HEK293T (cell line): ENCODE results near the gene SH3BP2.

Experiments
- ARNT ChIP-seq: fragments of 450-650 bp; IDR thresholded peaks from 2 replicates; pipeline ENCODE4 v1.6.1; 2017; ENCODE audit warnings: mild to moderate bottlenecking
- FOXA1 ChIP-seq: fragments of 450-650 bp; IDR thresholded peaks from 2 replicates; pipeline ENCODE4 v1.6.1; 2016; ENCODE audit warnings: mild to moderate bottlenecking
- FOXM1 ChIP-seq: fragments of 450-650 bp; IDR thresholded peaks from 2 replicates; pipeline ENCODE4 v1.6.1; 2017; ENCODE audit warnings: mild to moderate bottlenecking, borderline replicate concordance
- LEF1 ChIP-seq: fragments of 450-650 bp; IDR thresholded peaks from 2 replicates; pipeline ENCODE4 v1.6.1; 2017; ENCODE audit warnings: mild to moderate bottlenecking, borderline replicate concordance
- NFRKB ChIP-seq: fragments of 450-650 bp; IDR thresholded peaks from 2 replicates; pipeline ENCODE4 v1.6.1; 2016; ENCODE audit warnings: mild to moderate bottlenecking, moderate library complexity
- SP1 ChIP-seq: fragments of 450-650 bp; IDR thresholded peaks from 2 replicates; pipeline ENCODE4 v1.6.1; 2017
- SUZ12 ChIP-seq: fragments of 450-650 bp; IDR thresholded peaks from 2 replicates; pipeline ENCODE4 v1.6.1; 2016; ENCODE audit warnings: mild to moderate bottlenecking
- TARDBP ChIP-seq: fragments of 450-650 bp; IDR thresholded peaks from 2 replicates; pipeline ENCODE4 v1.6.1; 2016

DNA sequence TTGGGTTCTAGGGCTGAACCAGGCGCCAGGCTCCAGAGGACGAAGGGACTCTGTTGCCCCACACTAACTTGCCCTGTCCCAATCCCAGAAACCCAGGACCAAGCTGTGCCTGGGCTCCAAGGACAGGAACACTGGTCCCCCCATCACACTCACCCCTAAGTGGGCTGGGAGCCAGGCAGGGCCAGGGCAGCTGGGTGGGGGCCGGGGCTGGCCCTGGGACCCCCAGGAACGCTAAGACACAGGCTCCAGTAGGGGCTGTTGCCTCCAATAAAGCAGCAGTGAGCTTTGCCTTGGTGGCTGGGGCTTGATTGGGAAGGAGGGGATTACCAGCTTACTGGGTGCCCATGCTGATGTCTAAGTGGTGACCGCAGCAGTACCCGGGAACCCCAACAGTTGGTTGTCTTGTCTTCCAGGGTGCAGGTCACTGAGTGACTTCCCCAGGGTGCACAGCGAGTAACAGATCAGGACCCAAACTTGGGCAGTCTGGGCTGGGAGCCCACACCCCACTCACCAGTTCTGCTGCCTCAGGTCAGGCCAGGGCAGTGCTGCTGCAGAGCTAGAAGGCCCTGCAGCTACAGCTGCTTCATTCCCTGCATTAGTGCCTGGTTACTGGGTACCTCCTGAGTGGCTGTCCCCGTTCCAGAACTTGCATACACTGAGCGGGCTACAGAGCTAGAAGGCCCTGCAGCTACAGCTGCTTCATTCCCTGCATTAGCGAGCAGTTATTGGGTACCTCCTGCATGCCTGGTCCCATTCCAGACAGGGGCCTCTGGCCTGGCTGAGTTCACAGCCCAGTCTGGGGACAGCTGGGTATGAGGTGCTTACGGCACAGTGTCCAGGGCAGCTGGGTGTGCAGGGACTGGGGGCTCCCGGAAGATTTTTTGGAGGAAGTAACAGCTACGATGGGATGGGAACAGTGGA, 41.4 kb downstream of the SH3BP2 start:
- TF ChIP-seq LEF1 (no peak), SP1 (no peak), FOXM1 (no peak), FOXA1 (no peak), ARNT (no peak), SUZ12 (no peak), NFRKB (no peak), TARDBP (no peak)
